Ishikawa (cell line): ENCODE measurements around the gene RETSAT.

Experiments used
- CEBPB ChIP-seq: IDR thresholded peaks from 2 replicates; pipeline ENCODE4 v1.6.1; 2012
- CREB1 ChIP-seq: IDR thresholded peaks from 2 replicates; pipeline ENCODE4 v1.6.1; 2012; ENCODE audit warnings: low read depth
- EGR1 ChIP-seq: IDR thresholded peaks from 2 replicates; pipeline ENCODE4 v1.6.1; 2012
- EP300 ChIP-seq: IDR thresholded peaks from 2 replicates; pipeline ENCODE4 v1.6.1; 2012; ENCODE audit warnings: borderline replicate concordance
- MAX ChIP-seq: IDR thresholded peaks from 2 replicates; pipeline ENCODE4 v1.6.1; 2012
- NFIC ChIP-seq: IDR thresholded peaks from 2 replicates; pipeline ENCODE4 v1.6.1; 2012
- RAD21 ChIP-seq: IDR thresholded peaks from 2 replicates; pipeline ENCODE4 v1.6.1; 2012; ENCODE audit warnings: low read depth
- REST ChIP-seq: IDR thresholded peaks from 2 replicates; pipeline ENCODE4 v1.6.1; 2012; ENCODE audit warnings: low read depth, mild to moderate bottlenecking
- TAF1 ChIP-seq: IDR thresholded peaks from 2 replicates; pipeline ENCODE4 v1.6.1; 2012; ENCODE audit warnings: low read depth, mild to moderate bottlenecking
- USF1 ChIP-seq: IDR thresholded peaks from 2 replicates; pipeline ENCODE4 v1.6.1; 2012

- no peak for TF ChIP-seq TAF1
- no peak for TF ChIP-seq CREB1
- TF ChIP-seq EP300, result no peak
- no peak for TF ChIP-seq RAD21
- TF ChIP-seq MAX, result no peak
- TF ChIP-seq USF1, result no peak
- TF ChIP-seq EGR1, result no peak
- TF ChIP-seq CEBPB, result no peak
- TF ChIP-seq NFIC, result no peak
- no peak for TF ChIP-seq REST
These were observed 44.0 kb downstream of the RETSAT start for GRCh38 chr2:85310330-85310729.
